ENCODE measurements around the gene PTPRN2. TPM values are rescaled to one million over a fixed set of nuclear protein-coding genes. Genes with fewer than 3 reads are reported as not detected.

Gene PTPRN2
- polyA plus RNA-seq, 1 of the 3 experiments (the other 2 are of a cell fraction) = 4.0 TPM

DNA sequence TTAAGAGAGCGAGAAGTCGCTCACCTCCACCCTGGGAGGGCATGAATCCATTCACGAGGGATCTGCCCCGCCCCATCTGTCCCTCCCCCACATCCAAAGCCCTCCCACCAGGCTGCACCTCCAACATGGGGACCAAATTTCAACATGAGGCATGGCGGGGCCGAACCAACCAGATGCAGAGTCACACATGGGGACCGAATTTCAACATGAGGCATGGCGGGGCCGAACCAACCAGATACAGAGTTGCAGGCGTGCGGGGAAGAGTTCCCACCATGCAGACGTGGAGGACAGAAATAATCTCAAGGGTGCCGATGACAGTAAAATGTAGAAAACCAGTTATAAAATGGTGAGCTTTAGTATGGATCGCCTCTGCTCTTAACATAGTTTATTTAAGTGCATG is 686.5 kb downstream of the PTPRN2 start:
- WGBS (ENCODE audit: low lambda C conversion rate) = 40% methylated on average over 12 of the region's 14 CpGs
- Histone ChIP-seq H3K9ac (no peak overlapping the region), H4K20me1 (ENCODE audit: insufficient read depth) (no peaks in the 10 kb centered on the region), H3K27me3 (ENCODE audit: insufficient read depth) (no peaks in the 10 kb centered on the region), H3F3A (replicated peaks; ENCODE audit: insufficient read depth) (no peaks in the 10 kb centered on the region), H3K27ac (ENCODE audit: low read depth in 2 of 2, low read length in 1 of 2) (no peak overlapping the region), H2AFZ (ENCODE audit: low read depth) (no peak overlapping the region), H3K4me2 (no peak overlapping the region), H3K36me3 (replicated peaks in 1 of 2; ENCODE audit: control insufficient read depth in 1 of 2, insufficient read depth in 2 of 2, low read length in 1 of 2) (no peaks in the 10 kb centered on the region), H3K79me2 (ENCODE audit: insufficient read depth) (no peaks in the 10 kb centered on the region), H3K9me3 (peaks cover 5% of the 10 kb centered on the region; the same call in 1 of the 2 replicates), H3K4me1 (ENCODE audit: control insufficient read depth in 1 of 2, insufficient read depth in 2 of 2, low read depth in 1 of 2, low read length in 1 of 2) (peaks cover 0 to 27% of the 10 kb centered on the region in 2 experiments; a peak in 1 of 4 replicates), H3K9me2 (no peaks in the 10 kb centered on the region), H3K4me3 (ENCODE audit: low read depth in 2 of 2, low read length in 1 of 2) (no peak overlapping the region)
- TF ChIP-seq SMC3 (IDR thresholded peaks at IDR 0.05; ENCODE audit: low read depth, low read length) (no peak), GABPA (IDR thresholded peaks at IDR 0.05; ENCODE audit: low read depth) (no peak), RXRA (IDR thresholded peaks at IDR 0.05; ENCODE audit: borderline replicate concordance, low read depth) (no peak), TCF12 (IDR thresholded peaks at IDR 0.05) (no peak), SIN3A (IDR thresholded peaks at IDR 0.05; ENCODE audit: borderline replicate concordance, low read depth, low read length) (no peak)
- TF ChIP-seq, protein P1, sequence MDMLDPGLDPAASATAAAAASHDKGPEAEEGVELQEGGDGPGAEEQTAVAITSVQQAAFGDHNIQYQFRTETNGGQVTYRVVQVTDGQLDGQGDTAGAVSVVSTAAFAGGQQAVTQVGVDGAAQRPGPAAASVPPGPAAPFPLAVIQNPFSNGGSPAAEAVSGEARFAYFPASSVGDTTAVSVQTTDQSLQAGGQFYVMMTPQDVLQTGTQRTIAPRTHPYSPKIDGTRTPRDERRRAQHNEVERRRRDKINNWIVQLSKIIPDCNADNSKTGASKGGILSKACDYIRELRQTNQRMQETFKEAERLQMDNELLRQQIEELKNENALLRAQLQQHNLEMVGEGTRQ (IDR thresholded peaks at IDR 0.05; ENCODE audit: borderline replicate concordance, low read depth, low read length) = no peak
- POLR2A ChIA-PET = no interaction called here
- no peak for DNase-seq
- CTCF ChIA-PET = interaction anchor here (2.2 kb wide), 1 partner anchor 469 kb away, joined by 4 read pairs; no protein-coding TSS in a partner anchor

DNA sequence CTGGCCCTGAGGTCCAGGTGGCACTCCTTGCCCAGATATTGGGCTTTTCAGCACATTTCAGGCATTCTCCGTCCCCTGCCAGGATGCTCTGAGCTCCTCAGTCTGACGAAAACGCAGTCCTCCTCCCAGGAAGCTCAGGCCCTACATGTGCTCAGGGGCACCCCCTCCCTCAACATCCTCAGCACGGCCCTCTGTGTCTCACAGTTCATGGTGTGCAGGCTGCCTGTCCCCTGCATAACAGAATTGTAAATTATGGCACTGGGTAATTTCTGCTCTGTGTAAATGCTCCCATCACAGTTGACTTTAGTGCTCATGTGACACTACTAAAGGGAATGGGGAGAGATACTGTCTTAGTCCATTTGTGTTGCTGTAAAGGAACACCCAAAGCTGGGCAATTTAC is 687.1 kb downstream of the PTPRN2 start:
- WGBS (ENCODE audit: low lambda C conversion rate) = 43% methylated on average over 4 of the region's 4 CpGs
- Histone ChIP-seq H3F3A (replicated peaks; ENCODE audit: insufficient read depth) (no peaks in the 10 kb centered on the region), H3K79me2 (ENCODE audit: insufficient read depth) (no peaks in the 10 kb centered on the region), H4K20me1 (ENCODE audit: insufficient read depth) (no peaks in the 10 kb centered on the region), H3K27me3 (ENCODE audit: insufficient read depth) (no peaks in the 10 kb centered on the region), H3K4me2 (no peak overlapping the region), H3K4me3 (ENCODE audit: low read depth in 2 of 2, low read length in 1 of 2) (no peak overlapping the region), H3K9ac (no peak overlapping the region), H3K36me3 (replicated peaks in 1 of 2; ENCODE audit: control insufficient read depth in 1 of 2, insufficient read depth in 2 of 2, low read length in 1 of 2) (no peaks in the 10 kb centered on the region), H2AFZ (ENCODE audit: low read depth) (no peak overlapping the region), H3K4me1 (ENCODE audit: control insufficient read depth in 1 of 2, insufficient read depth in 2 of 2, low read depth in 1 of 2, low read length in 1 of 2) (peaks cover 0 to 23% of the 10 kb centered on the region in 2 experiments; a peak in 1 of 4 replicates), H3K27ac (ENCODE audit: low read depth in 2 of 2, low read length in 1 of 2) (no peak overlapping the region; a peak in 1 of 4 replicates), H3K9me3 (peaks cover 5% of the 10 kb centered on the region; the same call in 1 of the 2 replicates), H3K9me2 (no peaks in the 10 kb centered on the region)
- no peak for DNase-seq
- ChIA-PET CTCF (interaction anchor here (1.3 to 2.2 kb wide), 2 partner anchors 25 to 468 kb away, joined by 3 to 4 read pairs; no protein-coding TSS in a partner anchor), POLR2A (no interaction called here)
- TF ChIP-seq NFIC (IDR thresholded peaks at IDR 0.05; ENCODE audit: borderline replicate concordance) (no peak), JUND (IDR thresholded peaks at IDR 0.05) (no peak), RXRA (IDR thresholded peaks at IDR 0.05; ENCODE audit: borderline replicate concordance, low read depth) (no peak), CHD2 (IDR thresholded peaks at IDR 0.05; ENCODE audit: low read length, partially characterized antibody) (no peak), TCF12 (IDR thresholded peaks at IDR 0.05) (no peak), FOXJ3 (CRISPR knock-in tag; IDR thresholded peaks at IDR 0.05) (no peak), FOXM1 (IDR thresholded peaks at IDR 0.05; ENCODE audit: low read depth) (no peak), TAF1 (IDR thresholded peaks at IDR 0.05; ENCODE audit: borderline replicate concordance, low read depth, low read length) (no peak), NRF1 (IDR thresholded peaks at IDR 0.05; ENCODE audit: low read depth, low read length) (no peak)
